Mononuclear cell (primary cell): ENCODE results near the gene DPP6. TPM values are rescaled to one million over a fixed set of nuclear protein-coding genes. Genes with fewer than 3 reads are reported as not detected.

ENCODE experiments used
- H3K27me3 ChIP-seq: 2 replicates; pipeline ENCODE4 v1.6.0; 2011; ENCODE audit warnings: low read length, control low read depth; ENCODE audit not compliant: insufficient read depth
- H3K4me1 ChIP-seq: 2 replicates; pipeline ENCODE4 v1.5.1; 2011; ENCODE audit warnings: mild to moderate bottlenecking, low read length, control low read depth; ENCODE audit not compliant: insufficient read depth
- H3K4me3 ChIP-seq: 2 replicates; pipeline ENCODE4 v1.5.1; 2011; ENCODE audit warnings: mild to moderate bottlenecking, low read length, moderate library complexity
- H3K9me3 ChIP-seq: 2 replicates; pipeline ENCODE4 v1.5.1; 2011; ENCODE audit warnings: low read depth, mild to moderate bottlenecking, control low read depth, low read length
- total RNA-seq: library from RNA; depleted of rRNA; stranded (reverse); fragments of >200 nt; gene quantifications from one replicate; pipeline ENCODE4 v1.2.3, GENCODE V29; 2012

DPP6 gene
- total RNA-seq, 1 donor: not detected

DNA sequence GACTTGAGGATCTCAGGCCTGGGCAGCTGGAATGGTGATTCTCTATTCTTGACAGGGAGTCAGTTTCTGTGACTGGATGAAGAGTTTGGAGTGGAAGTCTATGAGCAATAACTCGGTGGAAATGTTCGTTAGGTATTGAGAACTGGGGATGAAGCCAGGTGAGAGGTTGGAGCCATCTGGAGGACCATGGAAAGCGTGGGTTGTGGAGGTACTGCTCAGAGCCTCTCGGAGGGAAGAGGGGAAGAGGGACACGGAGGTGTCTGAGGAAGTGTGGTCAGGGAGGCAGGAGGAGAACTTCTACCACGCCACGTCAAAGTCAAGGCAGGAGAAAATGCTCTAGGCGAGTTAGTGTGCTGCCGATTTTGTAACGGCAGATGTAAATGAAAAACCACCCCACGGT is 430.7 kb downstream of the DPP6 start:
- Histone ChIP-seq H3K9me3 (no peaks in the 10 kb centered on the region), H3K27me3 (no peaks in the 10 kb centered on the region), H3K4me1 (no peaks in the 10 kb centered on the region), H3K4me3 (no peak overlapping the region)

DNA sequence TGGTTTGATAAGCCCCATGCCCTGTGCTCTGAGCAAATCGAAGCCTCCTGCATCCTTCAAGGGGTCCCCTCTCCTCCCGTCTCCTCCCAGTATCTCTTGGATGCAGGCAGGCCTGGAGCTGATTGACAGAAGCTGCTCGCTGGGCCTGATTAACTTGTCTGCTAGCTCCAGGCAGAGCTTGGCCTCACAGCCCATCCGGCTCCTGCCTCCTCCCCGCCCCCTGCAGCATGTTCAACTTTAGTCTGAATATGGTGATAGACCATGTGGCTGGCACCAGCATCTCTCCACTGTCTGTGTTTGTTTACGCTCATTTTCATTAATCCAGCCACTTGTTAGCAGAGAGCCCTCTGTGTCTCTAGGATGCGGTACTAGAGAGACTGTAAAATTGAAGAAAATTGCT is 432.2 kb downstream of the DPP6 start:
- Histone ChIP-seq H3K27me3 (no peaks in the 10 kb centered on the region), H3K4me1 (no peaks in the 10 kb centered on the region), H3K4me3 (no peak overlapping the region), H3K9me3 (no peaks in the 10 kb centered on the region)

DNA sequence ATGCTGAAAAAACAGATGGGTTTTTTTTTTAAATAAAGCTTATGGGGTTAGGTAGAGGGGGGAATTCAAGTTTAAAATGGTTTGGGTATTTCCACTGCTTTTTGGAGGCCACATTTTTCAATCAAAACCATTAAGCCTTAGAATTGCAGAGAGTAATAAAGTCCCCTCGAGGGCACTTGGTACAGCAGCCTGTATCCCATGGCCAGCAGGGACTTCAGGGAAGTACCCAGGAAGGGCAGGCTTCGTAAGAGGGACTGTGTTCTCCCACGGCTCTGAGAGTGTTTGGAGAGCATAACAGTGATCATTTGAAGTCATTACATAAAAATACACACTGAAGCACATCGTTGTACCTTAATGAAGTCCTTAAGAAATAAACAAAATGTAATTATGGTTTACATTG is 432.7 kb downstream of the DPP6 start:
- Histone ChIP-seq H3K4me3 (no peak overlapping the region), H3K27me3 (no peaks in the 10 kb centered on the region), H3K4me1 (no peaks in the 10 kb centered on the region), H3K9me3 (no peaks in the 10 kb centered on the region)

DNA sequence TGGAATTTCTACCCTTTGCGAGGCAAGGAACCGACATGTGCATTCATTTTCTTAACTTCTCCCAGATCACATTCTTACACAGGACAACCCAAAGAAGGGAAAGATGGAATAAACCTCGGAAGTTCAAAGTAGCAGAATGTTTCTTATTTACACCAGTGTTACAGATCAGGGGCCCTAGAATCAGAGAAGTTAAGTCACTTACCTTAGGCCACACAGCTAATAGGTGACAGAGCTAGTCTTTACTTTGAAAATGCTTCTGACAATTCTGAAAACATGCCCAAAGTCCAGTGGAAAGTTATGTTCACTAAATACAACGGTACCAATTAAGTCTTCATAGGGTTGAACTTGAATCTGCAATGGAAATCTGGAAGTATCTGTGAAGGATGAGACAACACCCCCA is 437.7 kb downstream of the DPP6 start:
- no peak overlapping the region for H3K4me3 ChIP-seq
- H3K27me3 ChIP-seq: no peaks in the 10 kb centered on the region
- H3K4me1 ChIP-seq: no peaks in the 10 kb centered on the region
- H3K9me3 ChIP-seq: no peaks in the 10 kb centered on the region

DNA sequence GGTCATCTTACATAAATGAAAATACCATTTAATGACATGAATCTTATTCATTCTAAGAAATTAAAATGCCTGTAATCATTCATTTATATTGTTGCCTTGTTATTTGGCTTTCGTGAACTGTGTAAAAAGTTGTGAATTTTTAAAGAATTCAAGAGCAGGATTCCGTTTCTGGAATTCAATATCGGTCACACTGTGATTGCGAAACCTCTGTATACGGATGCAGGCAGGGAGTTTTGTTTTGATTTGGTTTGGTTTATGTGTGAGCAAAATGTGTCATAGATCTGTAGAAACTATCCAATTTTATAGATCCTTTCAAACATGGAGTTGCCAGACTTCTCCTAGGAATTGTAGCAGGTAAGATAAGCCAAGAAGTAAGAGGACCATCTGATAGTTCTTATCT is 441.4 kb downstream of the DPP6 start:
- no peaks in the 10 kb centered on the region for H3K4me1 ChIP-seq
- H3K9me3 ChIP-seq: no peaks in the 10 kb centered on the region
- H3K27me3 ChIP-seq: no peaks in the 10 kb centered on the region
- no peak overlapping the region for H3K4me3 ChIP-seq

DNA sequence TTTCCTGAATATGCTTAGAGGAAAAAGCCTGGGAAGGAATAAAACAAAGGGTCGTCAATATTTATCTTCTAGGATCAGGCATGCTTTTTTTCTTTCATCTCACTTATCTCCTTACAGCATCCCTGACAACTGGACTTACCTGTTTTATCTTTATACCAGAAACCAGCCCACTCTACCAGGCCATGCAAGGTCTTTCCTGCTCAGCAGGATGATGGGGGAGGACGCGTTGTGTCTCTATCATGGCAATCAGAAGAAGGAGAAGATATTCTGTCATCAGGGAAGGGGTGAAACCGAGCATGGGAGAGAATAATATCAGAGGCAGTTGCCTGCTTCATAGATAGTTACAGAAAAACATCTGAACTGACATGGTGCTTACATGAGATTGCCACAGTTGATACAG is 445.6 kb downstream of the DPP6 start:
- no peak overlapping the region for H3K4me3 ChIP-seq
- no peaks in the 10 kb centered on the region for H3K27me3 ChIP-seq
- H3K9me3 ChIP-seq: no peaks in the 10 kb centered on the region
- H3K4me1 ChIP-seq: no peaks in the 10 kb centered on the region

DNA sequence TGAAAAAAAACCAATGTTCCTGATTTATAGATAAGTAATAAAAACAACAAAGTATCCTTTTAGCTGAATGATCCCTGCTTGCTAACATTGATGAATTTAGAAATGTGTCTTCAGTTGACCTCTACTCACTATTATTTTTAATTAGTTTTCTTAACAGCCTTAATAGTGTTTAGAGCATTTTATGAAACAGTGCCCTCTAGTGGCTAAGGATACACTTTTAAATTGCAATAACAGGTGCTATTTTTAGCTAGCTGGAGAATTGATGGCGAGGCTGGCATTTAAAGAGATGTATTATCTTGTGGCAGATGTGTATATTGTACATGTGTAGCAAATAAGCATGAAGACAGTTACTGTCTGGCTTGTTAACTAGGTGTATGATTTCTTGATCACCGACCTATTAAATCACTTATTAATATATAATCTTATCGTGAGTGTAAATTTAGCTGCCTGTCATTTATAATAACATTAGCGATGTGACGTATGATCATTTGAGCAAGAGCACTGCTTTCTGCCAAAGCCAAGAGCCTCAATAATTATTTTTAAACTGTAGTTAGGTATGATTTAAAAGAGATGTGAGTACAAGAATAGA is 451.9 kb downstream of the DPP6 start:
- Histone ChIP-seq H3K4me1 (no peaks in the 10 kb centered on the region), H3K27me3 (no peaks in the 10 kb centered on the region), H3K9me3 (no peaks in the 10 kb centered on the region), H3K4me3 (no peak overlapping the region)

DNA sequence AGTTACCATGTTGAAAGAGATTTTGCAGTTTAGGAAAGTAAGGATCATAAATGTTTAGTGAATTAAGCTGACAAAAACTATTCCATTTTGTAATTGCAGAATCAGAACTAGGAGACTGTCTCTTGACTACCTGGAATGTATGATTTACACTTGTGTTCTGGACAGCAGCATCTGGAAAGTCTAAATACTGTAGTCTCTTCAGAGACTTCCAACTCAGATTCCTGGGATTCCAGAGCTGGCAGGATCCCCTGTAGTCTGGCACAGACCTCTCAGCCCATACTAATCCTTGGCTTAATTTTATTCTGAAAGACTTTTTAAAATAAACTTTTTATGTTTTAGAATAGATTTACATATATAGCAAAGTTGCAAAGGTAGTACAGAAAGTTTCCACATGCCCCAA is 452.7 kb downstream of the DPP6 start:
- no peaks in the 10 kb centered on the region for H3K4me1 ChIP-seq
- no peaks in the 10 kb centered on the region for H3K9me3 ChIP-seq
- no peaks in the 10 kb centered on the region for H3K27me3 ChIP-seq
- no peak overlapping the region for H3K4me3 ChIP-seq

DNA sequence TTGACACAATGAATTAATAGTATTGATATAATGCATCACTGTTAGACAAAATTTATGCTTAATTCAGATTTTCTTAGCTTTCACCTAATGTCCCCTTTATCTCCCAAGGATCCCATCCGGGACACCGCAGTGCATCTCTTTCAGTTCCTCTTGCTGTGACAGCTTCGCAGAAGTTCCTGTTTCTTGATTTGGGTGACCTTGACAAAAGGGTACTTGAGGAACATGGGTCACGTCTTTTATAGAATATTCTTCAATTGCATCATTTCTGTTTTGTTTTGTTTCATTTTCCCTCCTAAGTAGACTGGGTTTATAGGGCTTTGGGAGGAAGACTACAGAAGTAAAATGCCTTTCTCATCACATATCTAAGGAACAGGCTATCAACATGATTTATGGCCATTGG is 453.2 kb downstream of the DPP6 start:
- Histone ChIP-seq H3K9me3 (no peaks in the 10 kb centered on the region), H3K4me3 (no peak overlapping the region), H3K27me3 (no peaks in the 10 kb centered on the region), H3K4me1 (no peaks in the 10 kb centered on the region)

DNA sequence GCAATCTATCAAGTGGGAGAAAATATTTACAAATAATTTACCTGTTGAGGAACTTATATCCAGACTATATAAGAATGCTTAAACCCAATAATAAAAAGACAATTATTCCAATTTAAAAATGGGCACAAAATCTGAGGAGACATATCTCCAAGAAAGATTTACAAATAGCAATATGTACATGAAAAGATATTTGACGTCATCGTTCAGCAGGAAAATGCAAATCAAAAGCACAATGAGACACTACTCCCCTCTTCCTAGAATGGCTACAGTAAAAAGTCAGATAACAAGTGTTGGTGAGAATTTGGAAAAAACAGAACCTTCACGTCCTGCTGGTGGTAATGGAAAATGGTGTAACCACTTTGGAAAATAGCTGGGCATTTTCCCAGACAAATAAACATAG is 457.0 kb downstream of the DPP6 start:
- Histone ChIP-seq H3K27me3 (no peaks in the 10 kb centered on the region), H3K4me1 (no peaks in the 10 kb centered on the region), H3K9me3 (no peaks in the 10 kb centered on the region), H3K4me3 (no peak overlapping the region)

DNA sequence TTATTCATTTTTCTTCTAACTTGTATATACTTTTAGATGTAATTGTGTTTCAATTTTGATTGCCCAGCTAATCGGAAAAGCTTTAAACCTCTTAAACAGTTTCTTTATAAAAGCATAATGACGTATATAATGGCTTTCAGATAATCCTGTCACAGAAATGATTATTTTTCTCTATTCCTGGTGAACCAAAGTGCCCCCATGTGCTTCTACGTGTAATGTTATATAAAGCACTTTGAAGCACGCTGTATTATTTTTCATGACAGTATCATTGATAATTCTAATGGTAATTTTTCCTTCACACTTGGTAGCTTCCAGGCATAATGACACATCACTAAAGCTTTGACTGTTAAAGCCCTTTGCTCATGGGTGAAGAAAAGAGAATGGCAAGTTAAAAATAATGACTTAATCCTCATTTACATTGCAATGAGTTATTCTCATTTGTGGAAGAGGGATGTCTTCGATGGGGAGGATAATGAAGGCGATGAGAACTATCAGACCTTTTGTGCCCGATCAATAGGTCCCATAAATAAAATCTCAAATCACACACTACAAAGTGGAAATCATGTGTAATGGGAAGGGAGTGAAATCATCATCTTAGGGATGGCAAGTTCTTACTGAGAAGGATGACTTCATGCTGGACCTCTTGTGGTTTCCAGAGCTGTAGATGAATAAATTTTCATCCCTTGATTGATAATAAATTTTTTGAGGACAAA is 460.1 kb downstream of the DPP6 start:
- Histone ChIP-seq H3K27me3 (no peaks in the 10 kb centered on the region), H3K9me3 (no peaks in the 10 kb centered on the region), H3K4me1 (no peaks in the 10 kb centered on the region), H3K4me3 (no peak overlapping the region)

DNA sequence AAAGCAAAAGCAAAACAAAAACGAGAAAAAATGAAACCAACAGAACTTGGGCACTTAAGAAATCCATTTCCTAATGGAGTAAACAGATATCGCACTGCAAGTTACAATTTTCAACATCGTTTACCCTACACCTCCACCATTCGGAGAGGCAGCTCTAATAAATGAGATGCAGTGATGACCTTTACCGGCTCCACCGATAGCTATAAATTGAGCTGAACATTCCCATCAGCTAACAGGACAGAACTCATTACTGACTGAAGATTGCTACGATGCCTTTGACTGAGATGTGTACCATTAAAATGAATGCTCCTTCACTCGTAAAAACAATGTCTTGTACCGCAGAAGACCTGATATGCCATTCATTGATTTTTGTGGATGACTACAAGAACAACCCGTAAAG is 465.6 kb downstream of the DPP6 start:
- no peaks in the 10 kb centered on the region for H3K9me3 ChIP-seq
- H3K4me3 ChIP-seq: no peak overlapping the region
- H3K27me3 ChIP-seq: no peaks in the 10 kb centered on the region
- no peaks in the 10 kb centered on the region for H3K4me1 ChIP-seq

DNA sequence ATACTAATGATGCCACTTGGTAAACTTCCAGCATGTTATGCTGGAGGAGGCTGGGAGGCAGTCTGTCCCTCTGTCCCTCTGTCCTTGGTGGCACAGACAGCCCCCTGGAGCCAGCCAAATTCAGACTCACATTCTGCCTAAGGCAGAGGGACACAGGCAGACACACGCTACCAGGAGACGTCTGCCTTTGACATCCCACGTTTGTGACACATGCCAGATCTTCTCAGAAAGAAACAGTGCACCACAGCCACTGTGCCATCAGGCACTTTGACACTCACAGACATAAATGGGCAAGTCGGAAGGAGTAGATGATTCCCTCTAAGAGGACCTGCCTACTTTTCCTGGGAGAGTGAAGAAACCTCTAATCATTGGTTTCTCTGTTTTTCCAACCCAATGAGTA is 467.0 kb downstream of the DPP6 start:
- Histone ChIP-seq H3K4me3 (no peak overlapping the region), H3K4me1 (no peaks in the 10 kb centered on the region), H3K9me3 (no peaks in the 10 kb centered on the region), H3K27me3 (no peaks in the 10 kb centered on the region)

DNA sequence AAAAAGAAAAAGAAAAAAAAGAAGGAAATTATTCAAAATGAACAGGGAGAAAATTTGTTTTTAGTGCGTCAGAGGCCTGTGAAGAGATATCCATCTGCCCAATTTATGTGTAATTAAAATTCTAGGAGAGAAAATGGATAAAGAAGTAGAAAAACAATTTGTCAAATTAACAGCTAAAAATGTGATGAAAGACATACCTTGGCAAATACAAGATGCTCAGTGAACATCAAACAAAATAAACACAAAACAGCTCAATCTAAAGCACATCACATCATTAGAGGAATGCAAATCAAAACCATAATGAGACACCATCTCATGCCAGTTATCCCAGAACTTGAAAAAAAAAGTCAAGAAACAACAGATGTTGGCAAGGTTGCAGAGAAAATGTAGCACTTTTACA is 477.9 kb downstream of the DPP6 start:
- Histone ChIP-seq H3K4me1 (no peaks in the 10 kb centered on the region), H3K27me3 (no peaks in the 10 kb centered on the region)

DNA sequence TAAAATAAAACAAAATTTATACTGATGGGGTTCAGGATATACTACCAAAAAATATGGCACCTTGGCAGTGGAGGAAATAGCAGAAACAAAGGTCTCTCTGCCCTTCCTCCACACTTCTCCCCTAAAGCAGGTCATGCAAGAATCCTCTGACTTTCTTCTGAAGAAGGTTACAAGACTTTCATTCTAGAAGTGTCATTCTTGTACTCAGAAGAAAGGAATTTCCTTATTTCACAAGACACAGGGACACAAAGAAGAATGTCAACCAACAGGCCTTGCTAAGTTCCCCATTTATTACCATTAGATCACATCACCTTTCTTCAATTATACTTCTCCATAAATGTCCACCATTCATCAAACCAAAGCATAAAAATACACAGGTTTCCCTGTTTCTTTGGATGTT is 480.6 kb downstream of the DPP6 start:
- no peaks in the 10 kb centered on the region for H3K27me3 ChIP-seq
- H3K9me3 ChIP-seq: peaks cover 5% of the 10 kb centered on the region
- H3K4me1 ChIP-seq: no peaks in the 10 kb centered on the region
- H3K4me3 ChIP-seq: no peak overlapping the region

More for the DNA sequence above, 477.9 kb downstream of the DPP6 start:
- peaks cover 5% of the 10 kb centered on the region for H3K9me3 ChIP-seq
- H3K4me3 ChIP-seq: no peak overlapping the region

DNA sequence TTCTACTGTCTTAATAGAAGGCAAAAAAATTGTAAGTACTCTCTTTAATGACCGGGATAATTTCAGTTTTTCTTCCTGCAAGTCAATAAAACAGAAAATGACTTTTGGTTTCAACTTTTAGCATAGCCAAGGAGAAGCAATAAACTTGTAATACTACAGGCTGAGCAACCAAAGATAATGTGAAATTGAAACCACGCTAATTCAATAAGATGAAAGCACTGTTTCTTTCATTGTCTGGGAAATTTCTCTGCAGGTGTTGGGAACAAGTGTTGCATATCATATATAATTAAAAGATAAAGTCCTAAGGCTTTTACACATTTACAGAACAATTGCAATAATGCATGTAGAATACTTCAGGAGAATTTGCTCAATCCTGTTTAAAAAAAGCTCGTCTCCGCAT is 488.4 kb downstream of the DPP6 start:
- Histone ChIP-seq H3K4me3 (no peak overlapping the region), H3K9me3 (no peaks in the 10 kb centered on the region), H3K27me3 (no peaks in the 10 kb centered on the region), H3K4me1 (no peaks in the 10 kb centered on the region)
